Ascending aorta (tissue), 2 donors: ENCODE results near the gene SMYD1. TPM values are rescaled to one million over a fixed set of nuclear protein-coding genes. Genes with fewer than 3 reads are reported as not detected.

ENCODE experiments used
- DNase-seq, 2 donors: peaks; one replicate each; pipeline ENCODE4 v3.0.0-alpha.2; 2019; ENCODE audit warnings: low spot score in 2 of 2
- H3K27ac ChIP-seq, 2 donors: fragments of 200-600 bp; sonication (generic); one replicate each; pipeline ENCODE4 v1.5.1; 2016 to 2017; ENCODE audit warnings: mild to moderate bottlenecking in 1 of 2
- H3K27me3 ChIP-seq: fragments of 200-600 bp; sonication (generic); one replicate; pipeline ENCODE4 v1.5.1; 2017
- H3K36me3 ChIP-seq, 2 donors: fragments of 200-600 bp; sonication (generic); one replicate each; pipeline ENCODE4 v1.5.1; 2016
- H3K4me1 ChIP-seq, 2 donors: fragments of 200-600 bp; sonication (generic); one replicate each; pipeline ENCODE4 v1.5.1; 2016 to 2017; ENCODE audit warnings: mild to moderate bottlenecking in 1 of 2
- H3K4me3 ChIP-seq, 2 donors: fragments of 200-600 bp; sonication (generic); one replicate each; pipeline ENCODE4 v1.5.1; 2016 to 2017; ENCODE audit warnings: mild to moderate bottlenecking in 1 of 2
- H3K9me3 ChIP-seq, 2 donors: fragments of 200-600 bp; sonication (generic); one replicate each; pipeline ENCODE4 v1.5.1; 2016
- CTCF ChIP-seq, 3 experiments: fragments of 200-600 bp in 2 of 3; fragments of 450-650 bp in 1 of 3; sonication (generic) in 2 of 3; IDR thresholded peaks; one replicate each; pipeline ENCODE4 v1.5.1; 2016 to 2019; ENCODE audit warnings: antibody characterized with exemption in 3 of 3, mild to moderate bottlenecking in 1 of 3, moderate library complexity in 1 of 3
- intact Hi-C: fragments of 100-400 bp; cut with DNase I; formaldehyde crosslinking; loops from one replicate; pipeline ENCODE4 v1.15.1; 2023
- total RNA-seq: library from RNA; depleted of rRNA; stranded (reverse); fragments of >200 nt; gene quantifications from one replicate; pipeline ENCODE4 v1.1.0, GENCODE V29; 2016

SMYD1 gene
- total RNA-seq, 1 donor from 2014 or later = not detected

GRCh38 chr2:88144271-88144670 is 76.6 kb downstream of the SMYD1 start:
- no peak for DNase-seq
- Histone ChIP-seq H3K4me3 (no peak overlapping the region), H3K36me3 (no peaks in the 10 kb centered on the region), H3K27me3 (no peaks in the 10 kb centered on the region), H3K27ac (no peak overlapping the region), H3K9me3 (peaks cover 3 to 27% of the 10 kb centered on the region in 2 donors), H3K4me1 (no peaks in the 10 kb centered on the region)
- no peak for TF ChIP-seq CTCF (IDR thresholded peaks at IDR 0.05)
- intact Hi-C loops = no loop called here

GRCh38 chr2:88144914-88145497 is 77.4 kb downstream of the SMYD1 start:
- DNase-seq = no peak
- Histone ChIP-seq H3K9me3 (peaks cover 5 to 30% of the 10 kb centered on the region in 2 donors), H3K27ac (no peak overlapping the region), H3K4me3 (no peak overlapping the region), H3K4me1 (no peaks in the 10 kb centered on the region), H3K36me3 (no peaks in the 10 kb centered on the region), H3K27me3 (no peaks in the 10 kb centered on the region)
- intact Hi-C loops = no loop called here
- no peak for TF ChIP-seq CTCF (IDR thresholded peaks at IDR 0.05)

- intact Hi-C loops = no loop called here
- Histone ChIP-seq H3K27me3 (no peaks in the 10 kb centered on the region), H3K4me3 (no peak overlapping the region), H3K4me1 (no peaks in the 10 kb centered on the region), H3K36me3 (no peaks in the 10 kb centered on the region), H3K9me3 (peaks cover 5 to 30% of the 10 kb centered on the region in 2 donors), H3K27ac (no peak overlapping the region)
- no peak for TF ChIP-seq CTCF (IDR thresholded peaks at IDR 0.05)
- no peak for DNase-seq
Measured at GRCh38 chr2:88146590-88146989, 79.0 kb downstream of the SMYD1 start.

GRCh38 chr2:88147145-88147544 is 79.5 kb downstream of the SMYD1 start:
- TF ChIP-seq CTCF (IDR thresholded peaks at IDR 0.05) = no peak
- Histone ChIP-seq H3K36me3 (no peaks in the 10 kb centered on the region), H3K27ac (no peak overlapping the region), H3K4me3 (no peak overlapping the region), H3K9me3 (peaks cover 5 to 24% of the 10 kb centered on the region in 2 donors), H3K27me3 (no peaks in the 10 kb centered on the region), H3K4me1 (no peaks in the 10 kb centered on the region)
- intact Hi-C loops = no loop called here
- DNase-seq = no peak

- no peak for TF ChIP-seq CTCF (IDR thresholded peaks at IDR 0.05)
- Histone ChIP-seq H3K27me3 (no peaks in the 10 kb centered on the region), H3K9me3 (peaks cover 5 to 32% of the 10 kb centered on the region in 2 donors), H3K36me3 (no peaks in the 10 kb centered on the region), H3K4me1 (no peaks in the 10 kb centered on the region), H3K4me3 (no peak overlapping the region), H3K27ac (no peak overlapping the region)
- intact Hi-C loops = no loop called here
- no peak for DNase-seq
Measured at GRCh38 chr2:88148929-88149438, 81.4 kb downstream of the SMYD1 start.

- intact Hi-C loops = no loop called here
- no peaks in the 10 kb centered on the region for H3K9me3 ChIP-seq
- TF ChIP-seq CTCF (IDR thresholded peaks at IDR 0.05) = no peak
Measured at GRCh38 chr2:88159481-88159880, 91.9 kb downstream of the SMYD1 start.

More at GRCh38 chr2:88159481-88159880, 91.9 kb downstream of the SMYD1 start:
- Histone ChIP-seq H3K4me1 (no peaks in the 10 kb centered on the region), H3K27me3 (no peaks in the 10 kb centered on the region), H3K27ac (no peak overlapping the region), H3K36me3 (no peaks in the 10 kb centered on the region), H3K4me3 (no peak overlapping the region)
- no peak for DNase-seq
